HL-60/S4 treated with retinoic acid at 250 ng/mL for 4 days and 3 days (cell line): ENCODE results near the gene EYS.
"Not testable (repeated sequence)": the region's sequence is repeated elsewhere in the genome, so short reads cannot be mapped to it uniquely, and the experiment has no call there.

Experiments used
- in situ Hi-C: fragments of 300-500 bp; cut with MboI; formaldehyde crosslinking; loops from 2 replicates; pipeline ENCODE4 v1.7.0; 2022; ENCODE audit warnings: low sequenced_read_pairs

EYS gene

GRCh38 chr6:65469650-65470049 lies 237.4 kb downstream of the EYS start:
- in situ Hi-C loops: no loop called here

GRCh38 chr6:65468307-65468706 lies 238.7 kb downstream of the EYS start:
- in situ Hi-C loops: no loop called here

GRCh38 chr6:65461121-65461520 lies 245.9 kb downstream of the EYS start:
- in situ Hi-C loops: no loop called here

DNA sequence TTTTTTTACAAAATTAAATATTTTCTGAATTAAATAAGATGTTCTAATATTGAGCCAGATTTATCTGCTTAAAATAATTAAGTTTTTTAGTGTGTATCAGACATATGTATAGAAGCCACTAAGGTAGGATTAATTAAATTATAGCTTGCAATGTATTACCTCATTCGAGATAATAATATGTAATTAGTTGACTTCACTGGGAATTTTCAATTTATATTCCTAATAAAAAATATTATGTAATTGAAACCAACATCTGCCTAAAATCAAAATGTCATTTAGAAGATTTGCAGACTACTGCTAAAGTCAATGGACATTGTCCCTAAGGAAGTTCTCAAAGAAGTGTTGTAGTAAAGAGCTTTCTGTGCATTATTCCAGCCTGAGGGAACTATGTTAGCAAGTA lies 254.7 kb downstream of the EYS start:
- in situ Hi-C loops: no loop called here

GRCh38 chr6:65450451-65450850 lies 256.6 kb downstream of the EYS start:
- in situ Hi-C loops: no loop called here

DNA sequence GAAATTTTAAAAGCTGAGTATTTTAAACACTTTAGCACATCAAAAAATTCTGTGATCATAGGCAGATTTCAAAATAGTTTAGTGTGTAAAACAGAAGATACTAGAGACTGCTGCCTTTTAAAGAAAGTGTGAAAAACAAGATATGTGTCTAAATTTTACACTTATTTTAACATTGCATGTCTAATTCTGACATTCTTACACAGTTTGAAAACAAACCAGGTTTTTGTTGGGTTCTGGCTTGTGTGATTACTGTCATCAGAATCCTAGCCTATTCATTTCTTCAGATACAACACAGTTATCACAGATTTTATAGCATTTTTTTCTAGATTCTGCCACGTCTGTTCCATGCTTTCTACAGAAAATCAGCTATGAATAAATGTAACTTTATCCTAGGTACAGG lies 257.1 kb downstream of the EYS start:
- in situ Hi-C loops: no loop called here

GRCh38 chr6:65448866-65449265 lies 258.2 kb downstream of the EYS start:
- in situ Hi-C loops: no loop called here

DNA sequence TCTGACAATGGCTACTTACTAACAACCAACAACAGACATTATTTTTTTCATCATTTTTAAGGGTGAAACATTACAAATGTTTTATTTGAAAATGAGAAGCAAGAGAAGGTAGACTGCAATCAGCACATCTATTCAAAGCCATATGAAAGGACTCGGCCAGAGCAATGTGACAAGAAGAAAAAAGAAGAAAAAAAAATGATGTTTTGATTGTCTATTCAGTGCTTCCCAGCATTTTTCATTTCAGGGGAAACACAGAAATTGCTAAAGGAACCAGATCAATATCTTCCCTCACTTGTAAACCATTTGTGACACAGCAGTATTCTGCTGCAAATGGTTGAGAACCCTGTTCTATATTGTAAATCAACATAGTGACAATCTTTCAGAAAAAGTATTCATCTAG lies 270.7 kb downstream of the EYS start:
- in situ Hi-C loops: no loop called here

GRCh38 chr6:65416621-65417020 lies 290.4 kb downstream of the EYS start:
- in situ Hi-C loops: no loop called here

DNA sequence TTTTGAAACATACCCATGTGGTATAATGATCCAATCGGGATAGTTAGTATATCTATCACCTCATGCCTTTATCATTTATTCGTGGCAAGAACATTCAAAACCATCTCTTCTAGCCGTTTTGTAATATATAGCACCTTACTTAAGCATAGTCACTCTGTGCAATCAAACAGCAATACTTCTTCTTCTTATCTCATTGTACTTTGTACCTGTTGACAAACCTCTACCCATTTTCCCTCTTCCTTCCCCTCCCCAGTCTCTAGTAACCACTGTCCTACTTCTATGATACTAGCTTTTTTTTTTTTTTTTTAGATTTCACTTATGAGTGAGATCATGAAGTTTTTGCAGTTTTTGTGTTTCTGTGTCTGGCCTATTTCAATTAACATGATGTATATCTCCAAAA lies 296.7 kb downstream of the EYS start:
- in situ Hi-C loops: no loop called here

DNA sequence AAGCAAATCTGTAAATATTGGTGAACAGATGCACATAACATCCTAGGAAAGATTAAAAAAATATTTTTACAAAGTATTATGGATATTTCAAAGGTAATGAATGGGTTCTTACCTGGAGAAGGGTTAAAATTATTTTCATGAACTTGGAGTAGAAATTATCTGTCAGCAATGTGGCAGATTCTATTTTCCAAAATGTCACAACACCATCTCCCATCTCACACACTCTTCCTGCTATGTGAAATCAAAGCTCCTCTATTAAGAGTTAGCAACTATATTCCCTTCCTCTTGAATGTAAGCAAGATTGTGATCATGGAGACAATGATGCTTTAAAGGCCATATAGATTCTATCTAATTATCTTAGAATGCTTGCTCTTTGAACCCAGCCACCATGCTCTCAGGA lies 304.5 kb downstream of the EYS start:
- in situ Hi-C loops: no loop called here

- in situ Hi-C loops: no loop called here
Observed at GRCh38 chr6:65399355-65400084, 307.5 kb downstream of the EYS start.

- in situ Hi-C loops: no loop called here
Observed at GRCh38 chr6:65398851-65399250, 308.2 kb downstream of the EYS start.

DNA sequence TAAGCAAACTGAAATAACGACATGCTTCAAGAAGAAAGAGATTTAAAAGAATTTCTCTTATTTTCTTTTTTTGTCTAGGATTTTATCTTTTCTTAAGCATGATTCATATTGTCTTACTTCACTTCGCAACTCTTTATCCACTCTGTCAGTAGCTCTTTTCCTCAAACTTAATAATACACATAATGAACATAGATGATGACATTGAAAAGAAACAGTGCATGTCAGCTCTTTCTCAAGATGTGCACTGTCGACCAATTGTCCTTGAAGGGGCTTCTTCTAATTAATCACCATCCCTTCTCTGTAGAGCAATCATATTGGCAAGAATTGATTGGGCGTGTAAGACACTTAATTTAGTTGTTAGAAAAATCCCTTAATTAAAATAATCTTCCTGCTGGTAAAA lies 356.5 kb downstream of the EYS start:
- in situ Hi-C loops: no loop called here

GRCh38 chr6:65302655-65303054 lies 404.4 kb downstream of the EYS start:
- in situ Hi-C loops: not testable (repeated sequence)

GRCh38 chr6:65299236-65299635 lies 407.8 kb downstream of the EYS start:
- in situ Hi-C loops: no loop called here

GRCh38 chr6:65295812-65296211 lies 411.2 kb downstream of the EYS start:
- in situ Hi-C loops: no loop called here

DNA sequence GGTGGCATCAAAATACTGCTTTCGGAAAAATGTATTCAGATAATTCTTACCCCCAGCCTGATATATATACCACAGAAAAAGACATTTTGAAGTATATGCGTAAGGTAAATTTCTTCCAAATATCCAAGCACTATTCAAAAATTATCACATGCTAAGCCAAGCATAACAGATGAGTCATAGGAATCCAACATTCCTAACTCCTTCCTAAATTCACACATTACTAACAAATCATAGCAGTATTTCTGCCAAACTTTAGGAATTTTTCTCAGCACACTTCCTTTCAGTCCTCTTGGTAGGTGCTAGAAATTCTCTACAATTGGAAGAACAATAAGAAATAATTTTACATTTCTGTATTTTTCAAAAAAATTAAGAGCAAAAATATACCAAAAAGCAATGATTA lies 417.5 kb downstream of the EYS start:
- in situ Hi-C loops: no loop called here

- in situ Hi-C loops: no loop called here
Observed at GRCh38 chr6:65285275-65285674, 421.8 kb downstream of the EYS start.

DNA sequence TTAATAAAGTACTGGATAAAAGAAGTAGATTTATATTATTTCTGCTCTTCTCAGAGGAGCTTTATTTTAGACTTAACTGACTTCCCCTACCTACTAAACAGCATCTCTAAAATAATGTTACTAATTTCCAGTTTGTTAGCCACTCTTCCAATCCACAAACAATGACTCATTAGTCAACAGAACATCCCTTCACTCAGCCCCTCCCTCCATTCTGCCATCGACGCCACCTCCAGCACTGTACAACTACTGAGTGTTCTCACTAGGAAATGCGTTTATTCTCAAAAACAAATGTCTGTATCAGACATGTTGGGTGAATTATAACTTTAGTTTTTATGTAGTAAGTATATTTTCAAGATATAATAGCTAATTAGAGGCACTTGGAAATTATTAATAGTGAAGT lies 427.0 kb downstream of the EYS start:
- in situ Hi-C loops: no loop called here

GRCh38 chr6:65262241-65262640 lies 444.8 kb downstream of the EYS start:
- in situ Hi-C loops: no loop called here

GRCh38 chr6:65259982-65260381 lies 447.0 kb downstream of the EYS start:
- in situ Hi-C loops: no loop called here

GRCh38 chr6:65259059-65259458 lies 448.0 kb downstream of the EYS start:
- in situ Hi-C loops: no loop called here
